Large intestine (tissue), 3 donors: ENCODE results near the gene NUP85. TPM values are rescaled to one million over a fixed set of nuclear protein-coding genes. Genes with fewer than 3 reads are reported as not detected.

Experiments used
- DNase-seq, 2 donors: peaks; one replicate each; pipeline versions ENCODE4 v3.0.0 to v3.0.0-alpha.2; 2013
- H3K27ac ChIP-seq: one replicate; pipeline ENCODE4 v1.5.1; 2013; ENCODE audit warnings: low read length
- H3K27me3 ChIP-seq: 2 replicates; pipeline ENCODE4 v1.6.1; 2013; ENCODE audit warnings: low read length; ENCODE audit not compliant: control insufficient read depth, insufficient read depth
- H3K36me3 ChIP-seq: 2 replicates; pipeline ENCODE4 v1.6.1; 2013; ENCODE audit warnings: low read length; ENCODE audit not compliant: control insufficient read depth, insufficient read depth
- H3K4me1 ChIP-seq: one replicate; pipeline ENCODE4 v1.6.1; 2013; ENCODE audit warnings: low read length; ENCODE audit not compliant: control insufficient read depth, insufficient read depth
- H3K4me3 ChIP-seq: one replicate; pipeline ENCODE4 v1.5.1; 2013; ENCODE audit warnings: low read length
- H3K9me3 ChIP-seq: one replicate; pipeline ENCODE4 v1.6.1; 2013; ENCODE audit warnings: mild to moderate bottlenecking, low read depth, low read length, moderate library complexity; ENCODE audit not compliant: control insufficient read depth
- WGBS: methylation state at CpG from one replicate; pipeline ENCODE4 v1.1.5; 2013; ENCODE audit warnings: low lambda C conversion rate; ENCODE audit not compliant: insufficient coverage; 5-methylcytosine and 5-hydroxymethylcytosine counted together
- polyA plus RNA-seq: library from polyadenylated mRNA; unstranded; fragments of 120-200 nt; gene quantifications from one replicate; pipeline ENCODE4 v1.2.1, GENCODE V29; 2013

NUP85 gene
- polyA plus RNA-seq, 1 donor = 49.9 TPM

GRCh38 chr17:75176625-75177024, 28.9 kb upstream of the NUP85 start:
- Histone ChIP-seq H3K4me3 (no peak overlapping the region), H3K27ac (no peak overlapping the region), H3K4me1 (no peaks in the 10 kb centered on the region), H3K36me3 (peaks cover 72% of the 10 kb centered on the region), H3K9me3 (no peaks in the 10 kb centered on the region), H3K27me3 (no peaks in the 10 kb centered on the region)
- WGBS = 80% methylated on average over 1 of the region's 5 CpGs
- no peak for DNase-seq

GRCh38 chr17:75178453-75178852, 27.0 kb upstream of the NUP85 start:
- no peaks in the 10 kb centered on the region for H3K9me3 ChIP-seq
- no CpG with 5 or more reads among the region's 6 CpGs for WGBS
- H3K27ac ChIP-seq = no peak overlapping the region
- peaks cover 3% of the 10 kb centered on the region for H3K4me1 ChIP-seq
- peaks cover 61% of the 10 kb centered on the region for H3K36me3 ChIP-seq
- H3K4me3 ChIP-seq = no peak overlapping the region
- DNase-seq = no peak
- H3K27me3 ChIP-seq = no peaks in the 10 kb centered on the region

GRCh38 chr17:75181110-75181509, 24.4 kb upstream of the NUP85 start:
- H3K4me3 ChIP-seq = peak overlapping the region; percentile 94
- no CpG with 5 or more reads among the region's 8 CpGs for WGBS
- peaks cover 3% of the 10 kb centered on the region for H3K4me1 ChIP-seq
- no peaks in the 10 kb centered on the region for H3K9me3 ChIP-seq
- peaks cover 37% of the 10 kb centered on the region for H3K36me3 ChIP-seq
- DNase-seq = no peak
- no peak overlapping the region for H3K27ac ChIP-seq
- no peaks in the 10 kb centered on the region for H3K27me3 ChIP-seq

GRCh38 chr17:75181608-75182318, 23.7 kb upstream of the NUP85 start:
- Histone ChIP-seq H3K4me3 (peak overlapping the region; percentile 94), H3K27ac (peak overlapping the region; percentile 100), H3K9me3 (no peaks in the 10 kb centered on the region), H3K4me1 (peaks cover 3% of the 10 kb centered on the region), H3K36me3 (peaks cover 31% of the 10 kb centered on the region), H3K27me3 (no peaks in the 10 kb centered on the region)
- peak in 1 of 2 donors; percentile 43 for DNase-seq
- WGBS = no CpG with 5 or more reads among the region's 34 CpGs

DNA sequence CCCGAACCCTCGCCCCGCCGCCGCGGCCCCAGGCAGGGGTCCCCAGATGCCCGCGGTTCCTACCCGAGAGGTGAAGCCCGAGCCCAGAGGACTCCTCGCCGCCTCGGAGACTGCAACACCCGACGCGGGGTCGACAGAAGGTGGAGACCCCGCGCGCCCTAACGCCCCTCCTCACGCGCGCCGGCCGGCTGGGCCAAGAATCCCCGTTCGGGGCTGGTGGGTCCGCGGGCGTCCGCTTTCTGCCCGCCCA, 23.2 kb upstream of the NUP85 start:
- no peaks in the 10 kb centered on the region for H3K27me3 ChIP-seq
- H3K4me1 ChIP-seq = peaks cover 3% of the 10 kb centered on the region
- no CpG with 5 or more reads among the region's 33 CpGs for WGBS
- H3K9me3 ChIP-seq = no peaks in the 10 kb centered on the region
- H3K27ac ChIP-seq = peak overlapping the region; percentile 100
- H3K4me3 ChIP-seq = peak overlapping the region; percentile 94
- no peak for DNase-seq
- H3K36me3 ChIP-seq = peaks cover 28% of the 10 kb centered on the region

- H3K36me3 ChIP-seq = peaks cover 23% of the 10 kb centered on the region
- peak within 1 kb of the TSS; percentile 100 for H3K27ac ChIP-seq
- no peaks in the 10 kb centered on the region for H3K9me3 ChIP-seq
- no peaks in the 10 kb centered on the region for H3K27me3 ChIP-seq
- WGBS = no CpG with 5 or more reads among the region's 92 CpGs
- peak within 1 kb of the TSS; percentile 94 for H3K4me3 ChIP-seq
- peak; percentile 94 to 98 for DNase-seq
- H3K4me1 ChIP-seq = peaks cover 3% of the 10 kb centered on the region
Observed at GRCh38 chr17:75182569-75183436, 22.7 kb upstream of the NUP85 start, which contains the start of gene SUMO2. SUMO2 (minus strand) TSS chr17:75182959; CDS start chr17:75182834, 125 bp downstream.

GRCh38 chr17:75183999-75184884, 21.2 kb upstream of the NUP85 start:
- Histone ChIP-seq H3K36me3 (peaks cover 12% of the 10 kb centered on the region), H3K4me3 (no peak overlapping the region), H3K27ac (no peak overlapping the region), H3K4me1 (peaks cover 3% of the 10 kb centered on the region), H3K9me3 (no peaks in the 10 kb centered on the region), H3K27me3 (no peaks in the 10 kb centered on the region)
- DNase-seq = no peak
- 99% methylated on average over 6 of the region's 9 CpGs for WGBS

- H3K27me3 ChIP-seq = no peaks in the 10 kb centered on the region
- H3K4me1 ChIP-seq = no peaks in the 10 kb centered on the region
- H3K9me3 ChIP-seq = no peaks in the 10 kb centered on the region
- H3K4me3 ChIP-seq = no peak overlapping the region
- no peak overlapping the region for H3K27ac ChIP-seq
- WGBS = 100% methylated on average over 3 of the region's 6 CpGs
- H3K36me3 ChIP-seq = no peaks in the 10 kb centered on the region
- DNase-seq = no peak
Observed at GRCh38 chr17:75188614-75189013, 16.9 kb upstream of the NUP85 start.

GRCh38 chr17:75191584-75191983, 13.9 kb upstream of the NUP85 start:
- peak; percentile 12 to 53 for DNase-seq
- WGBS = 0% methylated on average over 1 of the region's 4 CpGs
- Histone ChIP-seq H3K4me3 (no peak overlapping the region), H3K4me1 (no peaks in the 10 kb centered on the region), H3K27ac (no peak overlapping the region), H3K9me3 (no peaks in the 10 kb centered on the region), H3K27me3 (no peaks in the 10 kb centered on the region), H3K36me3 (no peaks in the 10 kb centered on the region)

DNA sequence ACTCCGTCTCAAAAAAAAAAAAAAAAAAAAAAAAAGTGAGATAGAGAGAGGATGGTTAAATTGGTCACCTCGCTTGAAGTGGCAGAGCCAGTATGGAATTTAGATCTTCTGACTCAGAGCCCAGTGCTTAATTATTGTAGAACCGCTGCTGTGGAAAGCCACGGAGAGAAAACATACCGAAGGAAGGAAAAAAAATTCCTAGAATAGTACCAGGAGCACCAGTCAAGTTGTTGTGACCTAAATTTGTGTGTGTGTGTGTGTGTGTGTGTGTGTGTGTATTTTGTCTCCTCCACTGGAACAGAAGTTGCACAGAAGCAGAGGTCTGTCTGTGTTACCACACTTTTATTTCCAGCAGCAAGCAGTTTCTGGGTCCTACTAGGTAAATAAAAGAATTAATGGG, 10.6 kb upstream of the NUP85 start:
- no peak for DNase-seq
- WGBS = no CpG with 5 or more reads among the region's 5 CpGs
- no peaks in the 10 kb centered on the region for H3K9me3 ChIP-seq
- H3K36me3 ChIP-seq = no peaks in the 10 kb centered on the region
- no peak overlapping the region for H3K27ac ChIP-seq
- H3K4me1 ChIP-seq = no peaks in the 10 kb centered on the region
- H3K27me3 ChIP-seq = no peaks in the 10 kb centered on the region
- no peak overlapping the region for H3K4me3 ChIP-seq
